ENCODE data around the gene GINS2. TPM values are rescaled to one million over a fixed set of nuclear protein-coding genes. Genes with fewer than 3 reads are reported as not detected.

GINS2 gene
- total RNA-seq, 6 experiments from 2014 or later = 0.49 to 4.7 (median 1.3) TPM

DNA sequence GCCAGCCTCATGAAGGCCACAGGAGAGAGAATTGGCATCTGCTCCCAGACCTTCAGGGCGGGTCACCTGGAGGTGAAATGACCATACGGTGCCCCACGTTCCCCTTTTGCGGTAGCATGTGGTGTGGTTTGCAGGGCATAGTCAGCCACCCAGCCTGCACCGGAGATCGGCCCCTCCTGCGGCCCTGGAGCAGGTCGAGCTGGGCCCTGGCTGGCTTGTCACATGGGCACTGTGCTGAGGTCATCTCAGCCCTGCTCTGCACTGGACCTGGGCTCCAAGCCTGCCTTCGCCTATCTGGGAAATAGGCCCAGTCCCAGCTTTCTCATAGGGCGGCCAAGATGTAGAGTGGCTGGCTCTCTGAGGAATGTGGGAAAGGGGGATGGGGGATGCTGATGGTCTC is 59.4 kb downstream of the GINS2 start:
- peaks cover 0 to 16% (median 4%) of the 10 kb centered on the region in 4 donors for H3K4me1 ChIP-seq
- no peaks in the 10 kb centered on the region for H3K36me3 ChIP-seq

DNA sequence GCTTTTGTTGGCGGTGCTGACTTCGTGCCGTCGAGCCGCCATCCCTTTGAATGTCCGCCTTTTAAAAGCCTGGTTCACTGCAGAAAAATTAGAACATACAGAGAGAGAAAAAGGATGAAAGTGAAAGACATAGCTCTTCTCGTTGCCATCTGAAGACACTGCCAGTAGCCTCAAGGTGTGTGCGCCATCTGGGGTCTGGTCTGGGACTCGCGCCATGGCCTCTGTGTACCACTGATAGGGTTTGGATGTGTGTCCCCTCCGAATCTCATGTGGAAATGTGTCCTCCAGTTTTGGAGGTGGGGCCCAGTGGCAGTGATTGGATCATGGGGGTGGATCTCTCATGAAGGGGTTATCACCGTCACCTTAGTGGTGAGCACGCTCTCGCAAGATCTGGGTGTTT is 60.1 kb downstream of the GINS2 start:
- 94% methylated on average over 9 of the region's 14 CpGs for WGBS (ENCODE audit: insufficient coverage, low coverage, low lambda C conversion rate, missing lambda C conversion rate)
- ATAC-seq (no peak), DNase-seq (no peak)
- Histone ChIP-seq H3K36me3 (no peaks in the 10 kb centered on the region), H3K27ac (no peak overlapping the region), H3K4me1 (peaks cover 0 to 16% (median 3%) of the 10 kb centered on the region in 4 donors), H3K4me3 (no peak overlapping the region), H3K27me3 (no peaks in the 10 kb centered on the region), H3K9me3 (no peaks in the 10 kb centered on the region)
- intact Hi-C loops (cut with DNase I) = no loop called here
- no peak for TF ChIP-seq POLR2A (IDR thresholded peaks at IDR 0.05)
- TF ChIP-seq, protein P1, sequence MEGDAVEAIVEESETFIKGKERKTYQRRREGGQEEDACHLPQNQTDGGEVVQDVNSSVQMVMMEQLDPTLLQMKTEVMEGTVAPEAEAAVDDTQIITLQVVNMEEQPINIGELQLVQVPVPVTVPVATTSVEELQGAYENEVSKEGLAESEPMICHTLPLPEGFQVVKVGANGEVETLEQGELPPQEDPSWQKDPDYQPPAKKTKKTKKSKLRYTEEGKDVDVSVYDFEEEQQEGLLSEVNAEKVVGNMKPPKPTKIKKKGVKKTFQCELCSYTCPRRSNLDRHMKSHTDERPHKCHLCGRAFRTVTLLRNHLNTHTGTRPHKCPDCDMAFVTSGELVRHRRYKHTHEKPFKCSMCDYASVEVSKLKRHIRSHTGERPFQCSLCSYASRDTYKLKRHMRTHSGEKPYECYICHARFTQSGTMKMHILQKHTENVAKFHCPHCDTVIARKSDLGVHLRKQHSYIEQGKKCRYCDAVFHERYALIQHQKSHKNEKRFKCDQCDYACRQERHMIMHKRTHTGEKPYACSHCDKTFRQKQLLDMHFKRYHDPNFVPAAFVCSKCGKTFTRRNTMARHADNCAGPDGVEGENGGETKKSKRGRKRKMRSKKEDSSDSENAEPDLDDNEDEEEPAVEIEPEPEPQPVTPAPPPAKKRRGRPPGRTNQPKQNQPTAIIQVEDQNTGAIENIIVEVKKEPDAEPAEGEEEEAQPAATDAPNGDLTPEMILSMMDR (IDR thresholded peaks at IDR 0.05) = no peak

More for the DNA sequence above, 59.4 kb downstream of the GINS2 start:
- Histone ChIP-seq H3K27me3 (no peaks in the 10 kb centered on the region), H3K4me3 (no peak overlapping the region), H3K27ac (no peak overlapping the region), H3K9me3 (no peaks in the 10 kb centered on the region)
- intact Hi-C loops (cut with DNase I) = no loop called here
- no peak for DNase-seq
- 100% methylated on average over 1 of the region's 10 CpGs for WGBS (ENCODE audit: insufficient coverage, low coverage, low lambda C conversion rate, missing lambda C conversion rate)
- no peak for TF ChIP-seq POLR2A (IDR thresholded peaks at IDR 0.05)
- TF ChIP-seq, protein P1 (IDR thresholded peaks at IDR 0.05) = no peak
- ATAC-seq = no peak

DNA sequence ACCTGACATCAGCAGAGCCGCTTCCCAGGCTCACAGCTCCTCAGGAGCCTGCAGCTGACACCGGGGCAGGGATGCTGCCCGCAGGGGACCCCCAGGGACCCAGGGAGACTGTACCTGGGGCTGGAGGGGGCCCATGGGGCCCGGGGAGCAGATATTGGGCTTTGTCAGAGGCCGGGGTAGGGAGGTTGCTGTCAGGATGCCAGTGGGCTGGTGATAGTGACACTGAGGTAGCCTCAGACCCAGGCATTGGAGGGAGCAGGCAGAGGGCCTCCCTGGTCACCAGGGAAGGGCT is 60.5 kb downstream of the GINS2 start:
- Histone ChIP-seq H3K9me3 (no peaks in the 10 kb centered on the region), H3K27ac (no peak overlapping the region), H3K4me1 (peaks cover 0 to 16% (median 3%) of the 10 kb centered on the region in 4 donors), H3K4me3 (no peak overlapping the region), H3K27me3 (no peaks in the 10 kb centered on the region), H3K36me3 (no peaks in the 10 kb centered on the region)
- no peak for ATAC-seq
- no peak for TF ChIP-seq POLR2A (IDR thresholded peaks at IDR 0.05)
- TF ChIP-seq, protein P1 (IDR thresholded peaks at IDR 0.05) = no peak
- WGBS (ENCODE audit: insufficient coverage, low coverage, low lambda C conversion rate, missing lambda C conversion rate) = no CpG with 5 or more reads among the region's 5 CpGs
- intact Hi-C loops (cut with DNase I) = no loop called here
- no peak for DNase-seq

DNA sequence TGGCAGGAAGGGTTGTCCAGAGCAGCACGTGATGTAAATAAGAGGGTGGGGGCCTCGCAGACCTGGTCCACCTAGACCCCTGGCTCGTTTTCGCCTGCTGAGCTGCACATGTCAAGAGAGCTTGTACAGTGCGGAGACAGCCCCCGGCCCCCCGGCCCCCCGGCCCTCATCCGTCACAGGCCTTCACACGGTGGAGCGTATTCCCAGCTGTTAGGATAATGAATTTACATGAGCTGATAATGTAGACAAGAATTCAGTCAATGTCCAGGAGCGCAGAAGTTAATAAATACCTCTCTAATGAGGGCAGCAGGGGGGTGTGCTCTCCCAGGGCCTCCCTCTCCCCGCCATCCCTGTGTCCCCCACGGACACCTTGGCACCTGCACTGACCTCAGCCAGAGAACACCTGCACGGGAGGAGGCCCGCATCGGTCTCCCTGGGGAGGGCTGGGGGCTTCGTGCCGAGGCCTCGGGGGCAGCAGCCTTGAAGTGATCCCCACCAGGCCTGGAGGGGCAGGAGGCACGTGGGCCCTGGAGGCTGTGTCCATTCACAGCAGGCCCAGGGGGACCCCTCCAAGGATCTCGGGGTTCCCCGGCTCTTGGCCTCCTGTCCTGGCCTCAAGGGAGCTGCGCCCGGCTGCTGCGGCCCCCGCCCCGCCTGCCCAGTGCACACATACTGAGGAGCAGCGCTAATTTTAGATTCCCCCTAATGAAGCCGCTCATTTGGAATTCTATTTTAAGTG is 61.1 kb downstream of the GINS2 start:
- Histone ChIP-seq H3K4me1 (peaks cover 0 to 18% (median 3%) of the 10 kb centered on the region in 4 donors), H3K4me3 (no peak overlapping the region), H3K36me3 (no peaks in the 10 kb centered on the region), H3K9me3 (no peaks in the 10 kb centered on the region), H3K27ac (no peak overlapping the region), H3K27me3 (no peaks in the 10 kb centered on the region)
- TF ChIP-seq, protein P1 (IDR thresholded peaks at IDR 0.05) = no peak
- TF ChIP-seq POLR2A (IDR thresholded peaks at IDR 0.05) = no peak
- DNase-seq = no peak
- 77% methylated on average over 10 of the region's 30 CpGs for WGBS (ENCODE audit: insufficient coverage, low coverage, low lambda C conversion rate, missing lambda C conversion rate)
- no peak for ATAC-seq
- intact Hi-C loops (cut with DNase I) = no loop called here
